Esophagus muscularis mucosa (tissue), 3 donors: Measurements from ENCODE around the gene EFCAB8.

Experiments used
- CTCF ChIP-seq, 3 experiments: fragments of 200-600 bp in 2 of 3; fragments of 450-650 bp in 1 of 3; sonication (generic) in 2 of 3; IDR thresholded peaks; one replicate each; pipeline ENCODE4 v1.5.1; 2017 to 2019; ENCODE audit warnings: antibody characterized with exemption in 3 of 3, mild to moderate bottlenecking in 2 of 3, moderate library complexity in 1 of 3
- POLR2A ChIP-seq: fragments of 450-650 bp; IDR thresholded peaks from one replicate; pipeline ENCODE4 v1.6.1; 2017; ENCODE audit warnings: antibody characterized with exemption, moderate library complexity, mild to moderate bottlenecking, low read depth
- POLR2AphosphoS5 ChIP-seq, 2 donors: sonication (generic); formaldehyde crosslinking; IDR thresholded peaks; one replicate each; pipeline ENCODE4 v1.6.1; 2017; ENCODE audit warnings: antibody characterized with exemption in 2 of 2

GRCh38 chr20:32893263-32894025 lies 34.7 kb downstream of the EFCAB8 start:
- TF ChIP-seq POLR2AphosphoS5 (IDR thresholded peaks at IDR 0.05) (no peak), CTCF (IDR thresholded peaks at IDR 0.05) (no peak), POLR2A (no peak)
